HCT116 (cell line): ENCODE results near the gene PRR7. TPM values are rescaled to one million over a fixed set of nuclear protein-coding genes. Genes with fewer than 3 reads are reported as not detected.

Source experiments
- ATAC-seq: fragments of 200-7000 bp; cut with Tn5 transposase; 2 replicates; pipeline ENCODE4 v1.9.1; 2020; ENCODE audit warnings: mild to moderate bottlenecking, moderate library complexity
- BruUV-seq: library from RNA; stranded (reverse); fragments of 400-500 nt; replicated peaks from 2 replicates; lab custom pipeline; 2021; lab: Mats Ljungman, UMichigan
- CTCF ChIA-PET: fragments of 300-600 bp; sonication (Branson Sonifier 250); formaldehyde crosslinking; loops from one replicate; lab custom pipeline; 2021; ENCODE audit warnings: antibody characterized with exemption; lab: Charles Lee
- POLR2A ChIA-PET: fragments of 300-600, 350-600 bp; sonication (Branson Sonifier 250); formaldehyde crosslinking; loops from one replicate; lab custom pipeline; 2021; ENCODE audit warnings: antibody characterized with exemption; lab: Charles Lee
- RAD21 ChIA-PET, 2 experiments: fragments of 300-600 bp; sonication (Branson Sonifier 250); formaldehyde crosslinking; loops; one replicate each; lab custom pipeline; 2023; ENCODE audit warnings: low total read pairs in 2 of 2; ENCODE audit not compliant: uncharacterized antibody in 2 of 2, unreplicated experiment in 2 of 2, low non-redundant PET in 1 of 2; lab: Charles Lee
- DNase-seq: peaks from one replicate; pipeline ENCODE4 v3.0.0-alpha.2; 2010; ENCODE audit warnings: low read depth, low spot score
- H2AFZ ChIP-seq: fragments of 200-600 bp; shearing (Covaris generic), sonication (generic); 2 replicates; pipeline ENCODE4 v1.6.1; 2017; ENCODE audit warnings: low read depth, mixed run types, mixed read lengths, antibody characterized with exemption, low read length; ENCODE audit not compliant: poor library complexity, severe bottlenecking
- H3K27ac ChIP-seq: 2 replicates; pipeline ENCODE4 v1.5.1; 2012; ENCODE audit warnings: low read depth, low read length
- H3K27me3 ChIP-seq: fragments of 200-600 bp; sonication (generic); 2 replicates; pipeline ENCODE4 v1.6.1; 2016; ENCODE audit warnings: mixed run types, low read length, mixed read lengths; ENCODE audit not compliant: insufficient read depth
- H3K36me3 ChIP-seq, 2 experiments: fragments of 200-500 bp in 1 of 2; fragments of 200-600 bp in 1 of 2; sonication (Bioruptor generic) in 1 of 2; sonication (generic) in 1 of 2; 2 replicates each; pipeline versions ENCODE4 v1.5.1 to v1.6.1; 2014 to 2016; ENCODE audit warnings: low read length in 2 of 2, inconsistent platforms in 1 of 2, mixed read lengths in 1 of 2, mixed run types in 1 of 2; ENCODE audit not compliant: insufficient read depth in 2 of 2, control insufficient read depth in 1 of 2
- H3K4me1 ChIP-seq, 2 experiments: fragments of 200-600 bp in 1 of 2; sonication (generic) in 1 of 2; 2 replicates each; pipeline versions ENCODE4 v1.5.1 to v1.6.1; 2012 to 2017; ENCODE audit warnings: low read length in 2 of 2, inconsistent platforms in 1 of 2, mild to moderate bottlenecking in 1 of 2, mixed read lengths in 1 of 2, mixed run types in 1 of 2, moderate library complexity in 1 of 2; ENCODE audit not compliant: insufficient read depth in 2 of 2, control insufficient read depth in 1 of 2
- H3K4me2 ChIP-seq: fragments of 200-600 bp; sonication (generic); 2 replicates; pipeline ENCODE4 v1.6.1; 2017; ENCODE audit warnings: mixed run types, low read length, mixed read lengths
- H3K4me3 ChIP-seq, 2 experiments: fragments of 200-600 bp in 1 of 2; sonication (generic) in 1 of 2; replicated peaks in 1 of 2; 2 replicates each; pipeline ENCODE4 v1.5.1; 2011 to 2016; ENCODE audit warnings: low read length in 2 of 2, control low read depth in 1 of 2, low read depth in 1 of 2, mild to moderate bottlenecking in 1 of 2, mixed read lengths in 1 of 2, mixed run types in 1 of 2
- H3K79me2 ChIP-seq: fragments of 200-600 bp; sonication (generic); 2 replicates; pipeline ENCODE4 v1.6.1; 2017; ENCODE audit warnings: mild to moderate bottlenecking, mixed run types, low read length, moderate library complexity, mixed read lengths; ENCODE audit not compliant: insufficient read depth
- H3K9ac ChIP-seq: fragments of 200-600 bp; sonication (generic); 2 replicates; pipeline ENCODE4 v1.6.1; 2016; ENCODE audit warnings: low read length, mixed read lengths
- H3K9me2 ChIP-seq: fragments of 200-600 bp; sonication (generic), shearing (Covaris generic); 2 replicates; pipeline ENCODE4 v1.6.1; 2017; ENCODE audit warnings: mixed run types, mild to moderate bottlenecking, moderate library complexity; ENCODE audit not compliant: insufficient read depth
- H3K9me3 ChIP-seq, 2 experiments: fragments of 200-500 bp in 1 of 2; fragments of 200-600 bp in 1 of 2; sonication (Bioruptor generic) in 1 of 2; sonication (generic) in 1 of 2; 2 replicates each; pipeline ENCODE4 v1.6.1; 2014 to 2017; ENCODE audit warnings: low read length in 2 of 2, mixed read lengths in 2 of 2, inconsistent platforms in 1 of 2, low read depth in 1 of 2, mild to moderate bottlenecking in 1 of 2, mixed run types in 1 of 2, moderate library complexity in 1 of 2; ENCODE audit not compliant: control insufficient read depth in 1 of 2, insufficient read depth in 1 of 2
- H4K20me1 ChIP-seq: fragments of 200-600 bp; sonication (generic), shearing (Covaris generic); 2 replicates; pipeline ENCODE4 v1.6.1; 2017; ENCODE audit warnings: mixed run types, mild to moderate bottlenecking, moderate library complexity; ENCODE audit not compliant: insufficient read depth
- CEBPB ChIP-seq: IDR thresholded peaks from 2 replicates; pipeline ENCODE4 v1.6.1; 2012; ENCODE audit warnings: low read depth
- EGR1 ChIP-seq: IDR thresholded peaks from 2 replicates; pipeline ENCODE4 v1.6.1; 2012; ENCODE audit warnings: low read depth
- ELF1 ChIP-seq: IDR thresholded peaks from 2 replicates; pipeline ENCODE4 v1.6.1; 2012; ENCODE audit warnings: low read depth, borderline replicate concordance
- EZH2 ChIP-seq: fragments of 200-600 bp; sonication (generic); IDR thresholded peaks from 2 replicates; pipeline ENCODE4 v1.6.1; 2017; ENCODE audit warnings: antibody characterized with exemption, mixed run types
- POLR2A ChIP-seq: IDR thresholded peaks from 2 replicates; pipeline ENCODE4 v1.7.0; 2011; ENCODE audit warnings: borderline replicate concordance; ENCODE audit not compliant: insufficient read depth, insufficient read length; ENCODE audit errors: extremely low read depth
- POLR2AphosphoS5 ChIP-seq: IDR thresholded peaks from 2 replicates; pipeline ENCODE4 v1.6.1; 2011; ENCODE audit warnings: mild to moderate bottlenecking, low read depth, low read length, moderate library complexity
- RAD21 ChIP-seq: IDR thresholded peaks from 2 replicates; pipeline ENCODE4 v1.6.1; 2012; ENCODE audit warnings: low read depth, mild to moderate bottlenecking
- SP1 ChIP-seq: IDR thresholded peaks from 2 replicates; pipeline ENCODE4 v1.6.1; 2012; ENCODE audit warnings: low read depth
- SRF ChIP-seq: IDR thresholded peaks from 2 replicates; pipeline ENCODE4 v1.6.1; 2012; ENCODE audit warnings: low read depth
- YY1 ChIP-seq: IDR thresholded peaks from 2 replicates; pipeline ENCODE4 v1.6.1; 2011; ENCODE audit warnings: low read length, low read depth, moderate library complexity, mild to moderate bottlenecking; ENCODE audit not compliant: insufficient replicate concordance; ENCODE audit errors: extremely low read depth
- ZFX ChIP-seq: fragments of 450-650 bp; IDR thresholded peaks from 2 replicates; pipeline ENCODE4 v1.6.1; 2017
- intact Hi-C: fragments of 100-400 bp; cut with micrococcal nuclease; formaldehyde crosslinking; loops from 2 replicates; pipeline ENCODE4 v1.10.0; 2022
- total RNA-seq: library from RNA; stranded (reverse); gene quantifications from one replicate; pipeline ENCODE4 v1.2.1, GENCODE V29; 2021; ENCODE audit not compliant: unreplicated experiment
- TF ChIP-seq, protein P1 (sequence below): IDR thresholded peaks from 2 replicates; pipeline ENCODE4 v1.6.1; 2011; ENCODE audit warnings: mild to moderate bottlenecking, low read length, moderate library complexity; ENCODE audit not compliant: insufficient replicate concordance; ENCODE audit errors: extremely low read depth
- TF ChIP-seq, protein P2 (sequence below): IDR thresholded peaks from 2 replicates; pipeline ENCODE4 v1.6.1; 2012; ENCODE audit warnings: low read depth
- TF ChIP-seq, protein P3 (sequence below), 3 experiments: fragments of 200-600 bp in 1 of 3; sonication (generic) in 1 of 3; IDR thresholded peaks in 2 of 3; conservative IDR thresholded peaks in 1 of 3; 2 replicates each; pipeline ENCODE4 v1.5.1; 2012 to 2017; ENCODE audit warnings: low read depth in 2 of 3, low read length in 2 of 3, antibody characterized with exemption in 1 of 3, borderline replicate concordance in 1 of 3, control low read depth in 1 of 3, mild to moderate bottlenecking in 1 of 3, mixed read lengths in 1 of 3, mixed run types in 1 of 3, moderate library complexity in 1 of 3; ENCODE audit not compliant: insufficient read depth in 1 of 3
- TF ChIP-seq, protein P4 (sequence below): IDR thresholded peaks from 2 replicates; pipeline ENCODE4 v1.6.1; 2012

The PRR7 gene
- total RNA-seq, 1 experiment from 2014 or later, result 39.9 TPM

DNA sequence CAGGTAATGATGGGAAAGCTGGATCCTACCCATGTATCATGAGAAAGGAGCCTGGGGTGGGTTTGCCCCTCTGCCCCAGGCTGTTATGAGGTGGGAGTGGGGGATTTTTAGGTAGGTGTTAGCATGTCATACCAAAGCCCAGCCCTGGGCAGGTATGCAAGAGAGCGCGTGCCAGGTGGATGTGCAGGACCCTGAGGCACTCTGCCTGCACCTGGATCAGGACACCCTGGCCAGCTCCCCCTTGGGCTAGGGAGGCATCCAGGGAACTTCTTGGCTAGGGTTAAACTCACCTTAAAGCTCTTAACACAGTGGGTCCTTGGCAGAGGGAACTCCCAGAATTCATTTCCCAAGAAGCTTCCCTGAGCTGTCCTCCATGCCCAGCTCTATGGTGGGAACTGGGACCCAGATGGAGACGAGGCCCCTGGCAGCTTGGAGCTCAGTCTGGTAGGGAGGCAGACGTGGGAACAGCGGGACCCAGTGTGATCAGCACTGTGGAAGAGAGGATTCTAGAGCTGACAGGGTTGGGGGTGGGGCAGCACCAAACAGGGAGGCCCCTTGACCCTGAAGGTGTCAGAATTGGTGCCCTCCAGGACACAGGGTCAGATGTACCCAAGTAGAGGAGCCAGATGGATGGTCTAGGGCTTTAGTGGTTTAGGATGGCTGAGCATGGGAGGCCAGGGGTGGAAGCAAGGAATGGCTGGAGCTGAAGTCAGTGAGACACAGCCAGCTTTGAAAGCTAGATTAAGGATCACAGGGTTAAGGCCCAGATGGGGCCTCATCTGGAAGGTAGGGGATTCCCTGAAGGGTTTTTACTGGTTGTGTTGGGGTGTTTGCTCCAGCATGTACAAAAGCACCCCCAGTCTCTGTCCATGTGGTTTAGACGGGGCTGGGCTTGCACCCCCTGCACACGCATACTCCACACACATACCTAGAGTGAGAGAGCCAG, 2.2 kb upstream of the PRR7 start:
- Histone ChIP-seq H3K9me2 (no peaks in the 10 kb centered on the region), H3K79me2 (peaks cover 58% of the 10 kb centered on the region), H4K20me1 (peaks cover 3% of the 10 kb centered on the region; the same call in 1 of the 2 replicates), H3K36me3 (peaks cover 0 to 17% of the 10 kb centered on the region in 2 experiments; a peak in 2 of 4 replicates), H3K4me3 (no peak overlapping the region), H3K9me3 (no peaks in the 10 kb centered on the region), H3K4me1 (peaks cover 9 to 47% of the 10 kb centered on the region in 2 experiments), H3K27ac (peak overlapping the region; percentile 19; the same call in 1 of the 2 replicates), H3K9ac (0 out of 2 replicates have a peak overlapping the region, but pooled peaks have one; percentile 8), H2AFZ (no peak overlapping the region), H3K4me2 (no peak overlapping the region), H3K27me3 (no peaks in the 10 kb centered on the region)
- ChIA-PET CTCF (interaction anchor here (1.3 to 6.3 kb wide), 3 partner anchors 11 to 41 kb away, joined by 5 to 53 read pairs (median 24); no protein-coding TSS in a partner anchor), RAD21 (no interaction called here), POLR2A (interaction anchor here (2.4 kb wide), 1 partner anchor 18 kb away, joined by 10 read pairs; the partner anchor contains the start of gene GRK6)
- ATAC-seq (no peak), DNase-seq (no peak)
- TF ChIP-seq SRF (no peak), ZFX (no peak), EZH2 (no peak), CEBPB (no peak), EGR1 (no peak), SP1 (no peak), ELF1 (no peak), YY1 (no peak), POLR2AphosphoS5 (peak; percentile 46; the same call in 1 of the 2 replicates), POLR2A (peak; percentile 25), RAD21 (no peak)
- TF ChIP-seq, protein P1, sequence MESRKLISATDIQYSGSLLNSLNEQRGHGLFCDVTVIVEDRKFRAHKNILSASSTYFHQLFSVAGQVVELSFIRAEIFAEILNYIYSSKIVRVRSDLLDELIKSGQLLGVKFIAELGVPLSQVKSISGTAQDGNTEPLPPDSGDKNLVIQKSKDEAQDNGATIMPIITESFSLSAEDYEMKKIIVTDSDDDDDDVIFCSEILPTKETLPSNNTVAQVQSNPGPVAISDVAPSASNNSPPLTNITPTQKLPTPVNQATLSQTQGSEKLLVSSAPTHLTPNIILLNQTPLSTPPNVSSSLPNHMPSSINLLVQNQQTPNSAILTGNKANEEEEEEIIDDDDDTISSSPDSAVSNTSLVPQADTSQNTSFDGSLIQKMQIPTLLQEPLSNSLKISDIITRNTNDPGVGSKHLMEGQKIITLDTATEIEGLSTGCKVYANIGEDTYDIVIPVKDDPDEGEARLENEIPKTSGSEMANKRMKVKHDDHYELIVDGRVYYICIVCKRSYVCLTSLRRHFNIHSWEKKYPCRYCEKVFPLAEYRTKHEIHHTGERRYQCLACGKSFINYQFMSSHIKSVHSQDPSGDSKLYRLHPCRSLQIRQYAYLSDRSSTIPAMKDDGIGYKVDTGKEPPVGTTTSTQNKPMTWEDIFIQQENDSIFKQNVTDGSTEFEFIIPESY, result no peak
- TF ChIP-seq, protein P2, sequence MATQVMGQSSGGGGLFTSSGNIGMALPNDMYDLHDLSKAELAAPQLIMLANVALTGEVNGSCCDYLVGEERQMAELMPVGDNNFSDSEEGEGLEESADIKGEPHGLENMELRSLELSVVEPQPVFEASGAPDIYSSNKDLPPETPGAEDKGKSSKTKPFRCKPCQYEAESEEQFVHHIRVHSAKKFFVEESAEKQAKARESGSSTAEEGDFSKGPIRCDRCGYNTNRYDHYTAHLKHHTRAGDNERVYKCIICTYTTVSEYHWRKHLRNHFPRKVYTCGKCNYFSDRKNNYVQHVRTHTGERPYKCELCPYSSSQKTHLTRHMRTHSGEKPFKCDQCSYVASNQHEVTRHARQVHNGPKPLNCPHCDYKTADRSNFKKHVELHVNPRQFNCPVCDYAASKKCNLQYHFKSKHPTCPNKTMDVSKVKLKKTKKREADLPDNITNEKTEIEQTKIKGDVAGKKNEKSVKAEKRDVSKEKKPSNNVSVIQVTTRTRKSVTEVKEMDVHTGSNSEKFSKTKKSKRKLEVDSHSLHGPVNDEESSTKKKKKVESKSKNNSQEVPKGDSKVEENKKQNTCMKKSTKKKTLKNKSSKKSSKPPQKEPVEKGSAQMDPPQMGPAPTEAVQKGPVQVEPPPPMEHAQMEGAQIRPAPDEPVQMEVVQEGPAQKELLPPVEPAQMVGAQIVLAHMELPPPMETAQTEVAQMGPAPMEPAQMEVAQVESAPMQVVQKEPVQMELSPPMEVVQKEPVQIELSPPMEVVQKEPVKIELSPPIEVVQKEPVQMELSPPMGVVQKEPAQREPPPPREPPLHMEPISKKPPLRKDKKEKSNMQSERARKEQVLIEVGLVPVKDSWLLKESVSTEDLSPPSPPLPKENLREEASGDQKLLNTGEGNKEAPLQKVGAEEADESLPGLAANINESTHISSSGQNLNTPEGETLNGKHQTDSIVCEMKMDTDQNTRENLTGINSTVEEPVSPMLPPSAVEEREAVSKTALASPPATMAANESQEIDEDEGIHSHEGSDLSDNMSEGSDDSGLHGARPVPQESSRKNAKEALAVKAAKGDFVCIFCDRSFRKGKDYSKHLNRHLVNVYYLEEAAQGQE, result no peak
- TF ChIP-seq, protein P3, sequence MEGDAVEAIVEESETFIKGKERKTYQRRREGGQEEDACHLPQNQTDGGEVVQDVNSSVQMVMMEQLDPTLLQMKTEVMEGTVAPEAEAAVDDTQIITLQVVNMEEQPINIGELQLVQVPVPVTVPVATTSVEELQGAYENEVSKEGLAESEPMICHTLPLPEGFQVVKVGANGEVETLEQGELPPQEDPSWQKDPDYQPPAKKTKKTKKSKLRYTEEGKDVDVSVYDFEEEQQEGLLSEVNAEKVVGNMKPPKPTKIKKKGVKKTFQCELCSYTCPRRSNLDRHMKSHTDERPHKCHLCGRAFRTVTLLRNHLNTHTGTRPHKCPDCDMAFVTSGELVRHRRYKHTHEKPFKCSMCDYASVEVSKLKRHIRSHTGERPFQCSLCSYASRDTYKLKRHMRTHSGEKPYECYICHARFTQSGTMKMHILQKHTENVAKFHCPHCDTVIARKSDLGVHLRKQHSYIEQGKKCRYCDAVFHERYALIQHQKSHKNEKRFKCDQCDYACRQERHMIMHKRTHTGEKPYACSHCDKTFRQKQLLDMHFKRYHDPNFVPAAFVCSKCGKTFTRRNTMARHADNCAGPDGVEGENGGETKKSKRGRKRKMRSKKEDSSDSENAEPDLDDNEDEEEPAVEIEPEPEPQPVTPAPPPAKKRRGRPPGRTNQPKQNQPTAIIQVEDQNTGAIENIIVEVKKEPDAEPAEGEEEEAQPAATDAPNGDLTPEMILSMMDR (IDR thresholded peaks at IDR 0.05 in 2 of 3, conservative IDR thresholded peaks at IDR 0.05 in 1 of 3; ENCODE audit: borderline replicate concordance in 1 of 3, insufficient read depth in 1 of 3, low read depth in 2 of 3, low read length in 2 of 3), result no peak
- TF ChIP-seq, protein P4, sequence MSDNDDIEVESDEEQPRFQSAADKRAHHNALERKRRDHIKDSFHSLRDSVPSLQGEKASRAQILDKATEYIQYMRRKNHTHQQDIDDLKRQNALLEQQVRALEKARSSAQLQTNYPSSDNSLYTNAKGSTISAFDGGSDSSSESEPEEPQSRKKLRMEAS, result no peak
- intact Hi-C loops, result no loop called here
- BruUV-seq, result no TSS peak
